ENCODE results near the gene ZNF722.

ZNF722 gene

GRCh38 chr7:64035388-64035787, 36.7 kb downstream of the ZNF722 start:
- no peaks in the 10 kb centered on the region for H4K20me1 ChIP-seq (ENCODE audit: control insufficient read depth, insufficient read depth, low read depth, low read length)
- H3K9me3 ChIP-seq (ENCODE audit: control insufficient read depth, insufficient read depth, low read length) = peaks cover 36% of the 10 kb centered on the region; the same call in 1 of the 2 replicates
- H3K4me3 ChIP-seq (ENCODE audit: low read length) = no peak overlapping the region
- no peaks in the 10 kb centered on the region for H3K27me3 ChIP-seq (ENCODE audit: control insufficient read depth, low read length)
- no peaks in the 10 kb centered on the region for H3K9me2 ChIP-seq (replicated peaks; ENCODE audit: control insufficient read depth, low read length)
- H3K36me3 ChIP-seq (ENCODE audit: control insufficient read depth, low read length) = no peaks in the 10 kb centered on the region
- no peaks in the 10 kb centered on the region for H3K4me1 ChIP-seq (ENCODE audit: control insufficient read depth, low read length)
- no peak overlapping the region for H3K27ac ChIP-seq (ENCODE audit: low read depth, low read length)
- H3K4me2 ChIP-seq (ENCODE audit: low read length) = no peak overlapping the region
- no peaks in the 10 kb centered on the region for H3F3A ChIP-seq (ENCODE audit: control insufficient read depth, insufficient read depth)
- TF ChIP-seq CTCF (IDR thresholded peaks at IDR 0.05; ENCODE audit: low read depth, low read length, poor library complexity, severe bottlenecking) (no peak), EZH2phosphoT487 (IDR thresholded peaks at IDR 0.05; ENCODE audit: borderline replicate concordance, low read length) (no peak)
- no peaks in the 10 kb centered on the region for H3K79me2 ChIP-seq (ENCODE audit: control insufficient read depth, low read length)

GRCh38 chr7:64037095-64037494, 38.4 kb downstream of the ZNF722 start:
- no peaks in the 10 kb centered on the region for H4K20me1 ChIP-seq (ENCODE audit: control insufficient read depth, insufficient read depth, low read depth, low read length)
- H3K4me1 ChIP-seq (ENCODE audit: control insufficient read depth, low read length) = no peaks in the 10 kb centered on the region
- H3K9me3 ChIP-seq (ENCODE audit: control insufficient read depth, insufficient read depth, low read length) = peaks cover 34% of the 10 kb centered on the region; the same call in 1 of the 2 replicates
- no peaks in the 10 kb centered on the region for H3K27me3 ChIP-seq (ENCODE audit: control insufficient read depth, low read length)
- H3K36me3 ChIP-seq (ENCODE audit: control insufficient read depth, low read length) = no peaks in the 10 kb centered on the region
- TF ChIP-seq EZH2phosphoT487 (IDR thresholded peaks at IDR 0.05; ENCODE audit: borderline replicate concordance, low read length) (no peak), CTCF (IDR thresholded peaks at IDR 0.05; ENCODE audit: low read depth, low read length, poor library complexity, severe bottlenecking) (no peak)
- H3K9me2 ChIP-seq (replicated peaks; ENCODE audit: control insufficient read depth, low read length) = no peaks in the 10 kb centered on the region
- no peak overlapping the region for H3K4me2 ChIP-seq (ENCODE audit: low read length)
- H3K4me3 ChIP-seq (ENCODE audit: low read length) = no peak overlapping the region
- no peak overlapping the region for H3K27ac ChIP-seq (ENCODE audit: low read depth, low read length)
- no peaks in the 10 kb centered on the region for H3K79me2 ChIP-seq (ENCODE audit: control insufficient read depth, low read length)
- H3F3A ChIP-seq (ENCODE audit: control insufficient read depth, insufficient read depth) = no peaks in the 10 kb centered on the region

GRCh38 chr7:64045301-64046040, 46.8 kb downstream of the ZNF722 start, which contains the start of gene ZNF727:
ZNF727 (plus strand) TSS chr7:64045434; CDS start chr7:64045622, 188 bp downstream.
- no peaks in the 10 kb centered on the region for H3K9me2 ChIP-seq (replicated peaks; ENCODE audit: control insufficient read depth, low read length)
- H4K20me1 ChIP-seq (ENCODE audit: control insufficient read depth, insufficient read depth, low read depth, low read length) = no peaks in the 10 kb centered on the region
- no peaks in the 10 kb centered on the region for H3F3A ChIP-seq (ENCODE audit: control insufficient read depth, insufficient read depth)
- TF ChIP-seq CTCF (IDR thresholded peaks at IDR 0.05; ENCODE audit: low read depth, low read length, poor library complexity, severe bottlenecking) (no peak), EZH2phosphoT487 (IDR thresholded peaks at IDR 0.05; ENCODE audit: borderline replicate concordance, low read length) (no peak)
- peaks cover 31% of the 10 kb centered on the region for H3K9me3 ChIP-seq (ENCODE audit: control insufficient read depth, insufficient read depth, low read length)
- no peaks in the 10 kb centered on the region for H3K79me2 ChIP-seq (ENCODE audit: control insufficient read depth, low read length)
- no peak within 1 kb of the TSS for H3K4me3 ChIP-seq (ENCODE audit: low read length)
- H3K27me3 ChIP-seq (ENCODE audit: control insufficient read depth, low read length) = no peaks in the 10 kb centered on the region
- H3K36me3 ChIP-seq (ENCODE audit: control insufficient read depth, low read length) = no peaks in the 10 kb centered on the region
- H3K4me2 ChIP-seq (ENCODE audit: low read length) = no peak within 1 kb of the TSS
- H3K27ac ChIP-seq (ENCODE audit: low read depth, low read length) = no peak within 1 kb of the TSS
- no peaks in the 10 kb centered on the region for H3K4me1 ChIP-seq (ENCODE audit: control insufficient read depth, low read length)

All from DOHH2 (cell line).